Measurements from ENCODE around the gene CPN2. TPM values are rescaled to one million over a fixed set of nuclear protein-coding genes. Genes with fewer than 3 reads are reported as not detected.

CPN2 gene
- total and polyA plus RNA-seq, 2 of the 8 experiments (the other 6 are each of a cell fraction or from before 2014, with no cell fraction given): 0.03 TPM; not detected in 1

DNA sequence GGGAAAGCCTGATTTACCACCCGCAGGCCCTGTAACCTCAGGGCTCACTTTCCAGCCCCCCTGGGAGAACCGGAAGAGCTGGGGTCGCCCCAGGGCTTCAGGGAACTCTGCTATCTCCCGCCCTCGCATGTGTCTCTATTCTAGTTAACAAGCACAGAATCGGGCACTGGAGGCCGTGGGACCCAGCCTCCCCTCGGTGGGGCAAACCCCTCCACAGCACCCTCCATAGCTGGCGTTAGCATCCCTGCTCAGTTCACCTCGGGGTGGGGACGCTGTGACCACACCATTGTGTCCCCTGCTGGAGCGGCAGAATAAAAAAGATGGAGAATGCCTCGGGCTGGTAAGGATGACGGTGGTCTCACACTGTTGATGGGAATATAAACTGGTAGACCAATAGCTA is 21.9 kb upstream of the CPN2 start:
- CTCF ChIA-PET (ENCODE audit: partially characterized antibody): interaction anchor here (1.0 kb wide), 1 partner anchor 15 kb away, joined by 4 read pairs; no protein-coding TSS in a partner anchor

More for the DNA sequence above, 21.9 kb upstream of the CPN2 start:
- H3K14ac ChIP-seq (ENCODE audit: insufficient read length): no peak overlapping the region
- no peak overlapping the region for H2BK12ac ChIP-seq (ENCODE audit: low read depth, low read length)
- no peak overlapping the region for H3K18ac ChIP-seq (ENCODE audit: extremely low read depth, low read length)
- no peak for FAIRE-seq
- no peak overlapping the region for H2BK20ac ChIP-seq (ENCODE audit: low read length)
- no peaks in the 10 kb centered on the region for H3K36me3 ChIP-seq (ENCODE audit: control insufficient read depth in 2 of 4, insufficient read depth in 4 of 4, low read length in 3 of 4)
- H4K20me1 ChIP-seq (replicated peaks in 1 of 2; ENCODE audit: control insufficient read depth in 1 of 2, insufficient read depth in 2 of 2, low read length in 2 of 2): no peaks in the 10 kb centered on the region
- no peak overlapping the region for H2BK5ac ChIP-seq (ENCODE audit: low read depth, low read length)
- H3K27me3 ChIP-seq (replicated peaks in 1 of 4; ENCODE audit: control insufficient read depth in 3 of 4, extremely low read depth in 1 of 4, insufficient read depth in 3 of 4, low read length in 3 of 4): peaks cover 0 to 10% (median 2%) of the 10 kb centered on the region in 4 experiments; a peak in 3 of 7 replicates
- H2BK15ac ChIP-seq (ENCODE audit: low read length): no peak overlapping the region
- H4K8ac ChIP-seq (ENCODE audit: extremely low read depth, insufficient read depth, low read length): no peak overlapping the region
- no peaks in the 10 kb centered on the region for H3K79me2 ChIP-seq (ENCODE audit: control insufficient read depth in 1 of 2, insufficient read depth in 2 of 2, low read length in 2 of 2)
- no peak overlapping the region for H2AFZ ChIP-seq (ENCODE audit: low read length)
- peaks cover 2% of the 10 kb centered on the region; the same call in 1 of the 2 replicates for H3K23me2 ChIP-seq (ENCODE audit: low read depth, low read length)
- DNase-seq (ENCODE audit: low read depth in 1 of 2, low spot score in 2 of 2): no peak
- H3K4me1 ChIP-seq (replicated peaks in 1 of 4; ENCODE audit: control insufficient read depth in 3 of 4, insufficient read depth in 4 of 4, low read length in 3 of 4): peaks cover under 1 to 29% (median 11%) of the 10 kb centered on the region in 4 experiments
- H3K4me3 ChIP-seq (ENCODE audit: extremely low read depth in 1 of 4, insufficient read depth in 2 of 4, low read depth in 3 of 4, low read length in 4 of 4): no peak overlapping the region
- no peaks in the 10 kb centered on the region for H3K9me3 ChIP-seq (ENCODE audit: insufficient read depth in 2 of 2, low read depth in 1 of 2, low read length in 1 of 2)
- H3K56ac ChIP-seq (replicated peaks; ENCODE audit: insufficient read length, low read depth, low read length): no peak overlapping the region
- POLR2A ChIA-PET (ENCODE audit: partially characterized antibody): interaction anchor here (1.0 kb wide), 1 partner anchor 131 kb away, joined by 4 read pairs; no protein-coding TSS in a partner anchor
- H2BK120ac ChIP-seq (replicated peaks; ENCODE audit: low read depth, low read length): no peak overlapping the region
- H4K91ac ChIP-seq (replicated peaks; ENCODE audit: insufficient read length, low read length): no peak overlapping the region
- TF ChIP-seq CHD2 (IDR thresholded peaks at IDR 0.05; ENCODE audit: low read length) (no peak), BACH1 (IDR thresholded peaks at IDR 0.05; ENCODE audit: low read length) (no peak), ZNF274 (IDR thresholded peaks at IDR 0.05; ENCODE audit: borderline replicate concordance, extremely low read depth, low read length) (no peak), ASH2L (IDR thresholded peaks at IDR 0.05; ENCODE audit: low read length) (no peak), CTCF (IDR thresholded peaks at IDR 0.05; ENCODE audit: control extremely low read depth in 1 of 3, insufficient read depth in 1 of 3, low read depth in 1 of 3, low read length in 3 of 3) (no peak), POLR2A (IDR thresholded peaks at IDR 0.05; ENCODE audit: control extremely low read depth in 1 of 2, low read depth in 2 of 2, low read length in 2 of 2) (no peak), RXRA (IDR thresholded peaks at IDR 0.05; ENCODE audit: insufficient read depth, low read depth, low read length) (no peak), SAP30 (IDR thresholded peaks at IDR 0.05; ENCODE audit: insufficient read depth, insufficient replicate concordance, low read length) (no peak), KDM1A (IDR thresholded peaks at IDR 0.05; ENCODE audit: borderline replicate concordance, low read length) (no peak), CHD1 (IDR thresholded peaks at IDR 0.05; ENCODE audit: low read depth, low read length) (no peak), KDM4A (IDR thresholded peaks at IDR 0.05; ENCODE audit: low read depth, low read length, severe bottlenecking) (no peak)
- no peak overlapping the region for H3K27ac ChIP-seq (ENCODE audit: low read depth, low read length)
- H2AK5ac ChIP-seq (ENCODE audit: low read depth, low read length): no peak overlapping the region
- no peak overlapping the region for H3K4ac ChIP-seq (replicated peaks; ENCODE audit: insufficient read length, low read depth, low read length)
- no peak overlapping the region for H4K5ac ChIP-seq (ENCODE audit: insufficient read length, low read depth, low read length)
- H3K9ac ChIP-seq (replicated peaks in 1 of 4; ENCODE audit: extremely low read depth in 1 of 4, low read depth in 3 of 4, low read length in 3 of 4): no peak overlapping the region
- no peak overlapping the region for H3K23ac ChIP-seq (ENCODE audit: insufficient read length)
- H3K4me2 ChIP-seq (ENCODE audit: insufficient read depth in 1 of 2, low read depth in 2 of 2, low read length in 2 of 2): no peak overlapping the region
- H3K79me1 ChIP-seq (ENCODE audit: low read depth, low read length): no peaks in the 10 kb centered on the region
- 91% methylated on average over 14 of the region's 14 CpGs; no CpG with 5 or more reads in 1 of the 2 experiments for WGBS, 2 experiments (ENCODE audit: extremely low coverage in 1 of 2, insufficient coverage in 1 of 2, insufficient read length in 1 of 2, insufficient replicate concordance in 2 of 2, low coverage in 1 of 2, low lambda C conversion rate in 2 of 2, missing lambda C conversion rate in 1 of 2)

Data from H1 (cell line).